Measurements from ENCODE around the gene EML4.
A peak's percentile ranks its signal among the peaks of the same experiment; 100 is the strongest.

Gene EML4

DNA sequence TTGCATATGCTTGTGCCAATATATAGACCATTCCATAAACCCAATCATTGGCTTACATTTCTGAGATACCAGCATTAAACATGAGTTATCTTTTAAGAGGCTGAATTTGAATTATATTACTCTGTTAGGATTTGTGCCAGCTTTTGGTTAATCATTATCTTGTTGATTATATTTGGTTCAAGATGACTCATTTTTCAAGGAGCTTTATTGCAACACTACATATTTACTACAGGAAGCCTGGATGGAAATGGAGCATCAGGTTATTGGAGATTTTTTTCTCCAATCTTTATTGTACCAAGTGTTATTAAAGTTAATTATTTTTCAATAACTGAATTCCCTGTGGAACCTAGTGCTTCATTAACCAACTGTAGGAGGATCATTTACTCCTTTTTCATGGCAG is 26.4 kb downstream of the EML4 start:
- DNase-seq (ENCODE audit: low read depth) = no peak

DNA sequence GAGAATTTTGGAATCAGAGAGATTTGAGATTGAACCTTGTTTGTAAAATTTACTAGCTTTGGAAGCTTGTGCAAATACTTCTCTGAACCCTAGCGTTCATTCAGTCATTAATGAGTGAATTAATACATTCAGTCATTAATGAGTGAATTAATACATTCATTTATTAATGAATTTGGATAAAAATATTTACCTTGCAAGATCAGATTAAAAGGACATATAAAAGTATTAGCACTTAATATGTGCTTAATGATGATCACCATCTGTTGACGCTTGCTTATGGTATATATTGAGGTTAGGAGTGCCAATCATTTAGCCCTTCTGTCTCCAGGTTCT is 26.9 kb downstream of the EML4 start:
- DNase-seq (ENCODE audit: low read depth) = no peak

GRCh38 chr2:42196403-42197267 is 27.5 kb downstream of the EML4 start:
- DNase-seq (ENCODE audit: low read depth) = peak; percentile 25

DNA sequence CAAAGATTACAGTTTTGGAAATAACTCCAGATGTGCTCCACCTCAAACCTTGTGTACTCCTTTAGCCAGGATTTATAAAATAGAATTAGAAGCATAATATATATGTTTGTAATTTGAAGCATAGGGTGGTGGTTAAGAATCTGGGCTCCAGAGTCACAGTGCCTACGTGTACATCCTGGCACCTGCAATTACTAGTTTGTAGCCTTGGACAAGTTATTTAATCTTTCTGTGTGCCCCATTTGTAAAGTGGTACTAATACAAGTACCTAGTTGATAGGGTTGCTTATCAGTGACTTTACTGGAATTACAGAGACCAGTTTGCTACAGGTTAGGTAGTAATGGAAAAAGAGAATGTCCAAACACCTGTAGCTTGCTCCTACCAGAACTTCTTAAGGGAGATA is 28.6 kb downstream of the EML4 start:
- no peak for DNase-seq (ENCODE audit: low read depth)

DNA sequence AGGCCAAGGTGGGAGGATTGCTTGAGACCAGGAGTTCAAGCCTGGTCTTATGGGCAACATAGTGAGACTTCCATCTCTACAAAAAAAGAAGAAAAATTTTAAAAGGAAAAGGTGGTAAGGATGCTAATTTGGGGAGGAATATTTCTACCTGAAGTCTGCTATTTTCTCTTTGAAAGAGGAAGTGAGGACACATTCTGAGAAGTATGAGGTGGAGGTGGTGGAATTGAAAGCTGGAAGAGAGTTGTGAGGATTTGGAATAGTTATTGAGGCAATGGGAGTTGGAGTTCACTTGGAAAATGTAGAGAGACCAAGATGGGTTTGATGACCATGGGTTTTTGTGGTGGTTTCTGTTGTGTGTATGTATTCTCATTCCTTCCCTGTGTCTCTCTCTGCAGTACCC is 29.3 kb downstream of the EML4 start:
- no peak for DNase-seq (ENCODE audit: low read depth)

DNA sequence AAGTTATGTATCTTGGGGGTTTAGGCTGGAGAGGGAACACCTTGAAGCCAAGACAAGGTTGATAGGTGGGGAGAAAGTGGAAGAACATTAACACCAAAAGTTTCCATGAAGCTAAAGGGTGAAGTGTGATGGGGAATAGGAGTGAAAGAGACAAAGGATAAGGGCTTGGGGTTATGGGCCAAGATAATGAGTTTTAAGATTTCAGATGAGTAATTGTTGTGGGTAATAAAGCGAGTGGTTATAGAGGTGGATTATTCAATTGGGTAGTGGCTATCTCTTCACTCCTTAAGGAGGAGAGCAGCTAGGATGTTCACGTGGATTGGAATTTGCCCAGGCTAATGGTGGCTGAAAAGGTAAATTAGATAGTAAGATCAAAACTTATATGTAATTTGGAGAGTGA is 29.8 kb downstream of the EML4 start:
- no peak for DNase-seq (ENCODE audit: low read depth)

- no peak for DNase-seq (ENCODE audit: low read depth)
These were observed 30.5 kb downstream of the EML4 start for GRCh38 chr2:42199626-42200025.

- DNase-seq (ENCODE audit: low read depth) = no peak
These were observed 32.0 kb downstream of the EML4 start for GRCh38 chr2:42200926-42201855.

DNA sequence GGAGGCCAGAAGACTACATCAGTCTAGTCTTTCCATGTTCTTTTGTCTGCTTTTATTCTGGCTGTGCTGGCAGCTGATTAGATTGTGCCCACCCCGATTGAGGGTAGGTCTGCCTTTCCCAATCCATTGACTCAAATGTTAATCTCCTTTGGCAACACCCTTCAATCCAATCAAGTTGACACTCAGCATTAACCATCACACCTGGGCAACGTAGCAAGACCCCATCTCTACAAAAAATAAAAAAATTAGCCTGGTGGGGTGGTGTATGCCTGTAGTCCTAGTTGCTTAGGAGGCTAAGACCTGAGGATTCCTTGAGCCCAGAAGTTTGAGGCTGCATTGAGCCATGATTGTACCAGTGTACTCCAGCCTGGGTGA is 33.5 kb downstream of the EML4 start:
- no peak for DNase-seq (ENCODE audit: low read depth)

DNA sequence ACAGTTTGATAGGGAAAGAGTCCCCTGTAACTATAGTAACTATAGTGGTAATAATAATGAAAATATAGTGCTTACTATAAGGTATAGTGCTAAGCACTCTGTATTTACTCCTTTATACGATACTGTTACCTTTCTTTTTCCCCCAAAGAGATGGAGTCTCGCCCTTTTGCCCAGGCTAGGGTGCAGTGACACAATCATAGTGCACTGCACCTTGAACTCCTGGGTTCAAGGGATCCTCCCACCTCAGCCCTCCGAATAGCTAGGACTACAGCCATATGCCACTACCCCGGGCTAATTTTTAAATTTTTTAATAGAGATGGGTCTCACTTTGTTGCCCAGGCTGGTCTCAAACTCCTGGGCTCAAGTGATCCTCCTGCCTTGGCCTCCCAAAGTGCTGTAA is 34.6 kb downstream of the EML4 start:
- no peak for DNase-seq (ENCODE audit: low read depth)

DNA sequence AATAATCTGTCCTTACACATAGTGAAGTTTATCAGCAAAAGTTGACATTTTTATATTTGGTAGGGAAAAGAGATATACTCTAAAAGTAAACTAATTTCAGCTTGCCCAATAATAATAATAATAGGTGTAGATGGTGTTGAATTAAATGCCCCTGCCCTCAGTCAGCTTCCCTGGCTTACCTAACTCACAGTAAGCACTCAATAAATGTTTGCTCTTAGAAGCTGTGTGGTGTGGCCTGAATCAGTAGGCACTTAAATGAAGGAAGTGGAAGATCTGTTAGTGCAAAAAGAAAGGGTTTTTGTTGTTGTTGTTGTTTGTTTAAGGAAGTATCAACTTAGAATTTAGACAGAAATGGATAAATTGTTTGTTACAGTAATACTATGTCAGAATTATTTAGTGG is 36.2 kb downstream of the EML4 start:
- no peak for DNase-seq (ENCODE audit: low read depth)

- DNase-seq (ENCODE audit: low read depth) = no peak
These were observed 38.7 kb downstream of the EML4 start for GRCh38 chr2:42207826-42208225.

GRCh38 chr2:42210203-42210602 is 41.0 kb downstream of the EML4 start:
- no peak for DNase-seq (ENCODE audit: low read depth)

DNA sequence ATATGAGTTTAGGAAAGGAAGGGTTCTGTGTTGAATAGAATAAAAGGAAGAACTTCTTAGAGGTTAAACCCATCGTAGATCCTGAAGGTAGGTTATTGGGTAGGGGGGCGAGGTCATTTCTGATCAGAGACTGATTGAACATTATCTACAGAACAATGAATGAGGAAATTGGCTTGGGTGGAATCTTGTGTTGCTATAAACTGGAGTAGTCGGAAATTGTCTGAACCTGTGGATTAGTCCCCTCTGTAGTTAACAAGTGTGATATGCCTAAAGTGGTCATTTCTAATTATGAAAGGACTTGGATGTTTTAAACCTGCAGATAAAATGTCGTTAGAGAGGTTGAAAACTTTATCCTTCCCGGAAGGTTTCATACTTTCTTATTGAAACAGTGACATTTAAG is 42.1 kb downstream of the EML4 start:
- no peak for DNase-seq (ENCODE audit: low read depth)

GRCh38 chr2:42214669-42215068 is 45.5 kb downstream of the EML4 start:
- no peak for DNase-seq (ENCODE audit: low read depth)

GRCh38 chr2:42216694-42217093 is 47.5 kb downstream of the EML4 start:
- DNase-seq (ENCODE audit: low read depth) = no peak

GRCh38 chr2:42217307-42217706 is 48.2 kb downstream of the EML4 start:
- no peak for DNase-seq (ENCODE audit: low read depth)

- DNase-seq (ENCODE audit: low read depth) = no peak
These were observed 48.8 kb downstream of the EML4 start for GRCh38 chr2:42217914-42218313.

GRCh38 chr2:42218712-42219111 is 49.6 kb downstream of the EML4 start:
- DNase-seq (ENCODE audit: low read depth) = no peak

DNA sequence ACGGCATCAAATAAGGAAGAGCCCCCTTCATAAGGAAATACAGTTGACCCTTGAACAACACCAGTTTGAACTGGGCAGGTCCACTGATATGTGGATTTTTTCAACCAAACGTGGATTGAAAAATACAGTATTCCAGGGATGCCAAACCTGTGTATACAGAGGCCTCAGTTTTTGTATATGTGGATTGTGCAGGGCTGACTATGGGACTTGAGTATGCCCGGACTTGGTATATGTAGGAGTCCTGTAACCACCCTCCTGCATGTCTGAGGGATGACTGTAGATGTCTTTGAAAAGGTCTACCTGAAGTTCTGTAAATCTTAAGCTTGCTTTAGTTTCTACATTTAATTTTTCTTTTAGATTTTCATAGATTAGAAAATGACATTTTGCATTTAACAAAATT is 50.0 kb downstream of the EML4 start:
- DNase-seq (ENCODE audit: low read depth) = no peak

DNA sequence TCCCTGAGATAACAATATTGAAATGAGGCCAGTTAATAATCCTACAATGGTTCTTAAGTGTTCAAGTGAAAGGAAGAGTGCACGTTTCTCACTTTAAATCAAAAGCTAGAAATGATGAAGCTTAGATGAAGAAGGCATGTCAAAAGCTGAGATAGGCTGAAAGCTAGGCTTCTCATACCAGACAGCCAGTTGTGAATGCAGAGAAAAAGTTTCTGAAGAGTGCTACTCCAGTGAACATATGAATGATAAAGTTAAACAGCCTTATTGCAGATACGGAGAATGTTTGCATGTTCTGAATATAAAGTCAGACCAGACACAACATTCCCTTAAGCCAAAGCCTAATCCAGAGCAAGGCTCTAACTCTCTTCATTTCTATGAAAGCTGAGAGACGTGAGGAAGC is 51.4 kb downstream of the EML4 start:
- no peak for DNase-seq (ENCODE audit: low read depth)

DNA sequence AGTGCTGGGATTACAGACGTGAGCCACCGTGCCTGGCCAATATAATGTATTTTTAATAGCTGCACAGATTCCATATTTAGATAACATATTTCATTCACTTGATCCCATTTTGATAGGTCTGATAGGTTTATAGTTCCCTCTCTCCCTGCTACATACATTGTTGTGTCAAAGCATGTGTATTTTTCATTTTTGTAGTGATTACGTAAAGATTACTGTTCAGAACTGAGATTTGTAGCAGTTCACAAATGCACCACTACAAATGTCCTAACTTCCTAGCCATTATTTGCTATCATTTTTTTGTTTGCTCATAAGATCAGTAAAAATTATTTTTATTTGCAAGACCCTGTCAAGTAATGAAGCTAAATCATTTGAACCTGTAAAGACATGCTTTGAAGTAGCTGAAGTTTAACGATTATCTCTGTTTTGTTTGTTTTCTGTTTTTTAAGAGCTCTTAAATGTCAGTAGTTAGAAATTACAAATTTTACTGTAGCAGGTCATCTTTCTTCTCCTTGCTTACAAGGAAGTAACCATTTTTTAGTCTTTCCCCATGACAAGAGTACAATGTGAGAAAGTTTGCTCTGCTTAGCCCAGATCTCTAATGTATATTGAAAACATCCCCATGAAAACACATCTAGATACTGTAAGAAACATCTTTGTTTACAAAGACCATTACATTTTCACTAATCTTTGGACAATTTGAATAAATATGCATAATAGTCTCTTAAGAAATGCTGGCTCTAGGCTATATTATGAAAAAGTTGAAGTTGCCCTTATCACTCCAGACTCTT is 54.1 kb downstream of the EML4 start:
- DNase-seq (ENCODE audit: low read depth) = no peak

Measured in T follicular helper cell (primary cell).